Keratinocyte (primary cell): ENCODE data around the gene ADGRD1.

Experiments used
- EZH2 ChIP-seq: IDR thresholded peaks from one replicate; pipeline ENCODE4 v1.6.1; 2012; ENCODE audit warnings: inconsistent platforms, mild to moderate bottlenecking, low read length, moderate library complexity
- TF ChIP-seq, protein P1 (sequence below), 3 experiments: IDR thresholded peaks in 1 of 3; conservative IDR thresholded peaks in 1 of 3; optimal IDR thresholded peaks in 1 of 3; 2 replicates in 2 of 3; 3 replicates in 1 of 3; pipeline versions ENCODE3 to v1.5.1; 2011; ENCODE audit warnings: low read length in 3 of 3, mild to moderate bottlenecking in 3 of 3, moderate library complexity in 2 of 3, control low read depth in 1 of 3, inconsistent platforms in 1 of 3; ENCODE audit not compliant: insufficient read depth in 2 of 3; ENCODE audit errors: extremely low read depth in 1 of 3

GRCh38 chr12:131102991-131103668 is 149.4 kb downstream of the ADGRD1 start:
- TF ChIP-seq, protein P1, sequence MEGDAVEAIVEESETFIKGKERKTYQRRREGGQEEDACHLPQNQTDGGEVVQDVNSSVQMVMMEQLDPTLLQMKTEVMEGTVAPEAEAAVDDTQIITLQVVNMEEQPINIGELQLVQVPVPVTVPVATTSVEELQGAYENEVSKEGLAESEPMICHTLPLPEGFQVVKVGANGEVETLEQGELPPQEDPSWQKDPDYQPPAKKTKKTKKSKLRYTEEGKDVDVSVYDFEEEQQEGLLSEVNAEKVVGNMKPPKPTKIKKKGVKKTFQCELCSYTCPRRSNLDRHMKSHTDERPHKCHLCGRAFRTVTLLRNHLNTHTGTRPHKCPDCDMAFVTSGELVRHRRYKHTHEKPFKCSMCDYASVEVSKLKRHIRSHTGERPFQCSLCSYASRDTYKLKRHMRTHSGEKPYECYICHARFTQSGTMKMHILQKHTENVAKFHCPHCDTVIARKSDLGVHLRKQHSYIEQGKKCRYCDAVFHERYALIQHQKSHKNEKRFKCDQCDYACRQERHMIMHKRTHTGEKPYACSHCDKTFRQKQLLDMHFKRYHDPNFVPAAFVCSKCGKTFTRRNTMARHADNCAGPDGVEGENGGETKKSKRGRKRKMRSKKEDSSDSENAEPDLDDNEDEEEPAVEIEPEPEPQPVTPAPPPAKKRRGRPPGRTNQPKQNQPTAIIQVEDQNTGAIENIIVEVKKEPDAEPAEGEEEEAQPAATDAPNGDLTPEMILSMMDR (optimal IDR thresholded peaks at IDR 0.05 in 1 of 3, IDR thresholded peaks at IDR 0.05 in 1 of 3, conservative IDR thresholded peaks at IDR 0.05 in 1 of 3; ENCODE audit: extremely low read depth in 1 of 3, insufficient read depth in 2 of 3, low read length in 3 of 3), result no peak
- no peak for TF ChIP-seq EZH2
